Ramos (cell line): ENCODE measurements around the gene ALDH2.
"Not testable (repeated sequence)": the region's sequence is repeated elsewhere in the genome, so short reads cannot be mapped to it uniquely, and the experiment has no call there.

ENCODE experiments used
- in situ Hi-C: fragments of 300-500 bp; cut with MboI; formaldehyde crosslinking; loops from one replicate; pipeline ENCODE4 v1.14.3; 2022; ENCODE audit warnings: low sequenced_read_pairs; ENCODE audit not compliant: unreplicated experiment

ALDH2 gene

DNA sequence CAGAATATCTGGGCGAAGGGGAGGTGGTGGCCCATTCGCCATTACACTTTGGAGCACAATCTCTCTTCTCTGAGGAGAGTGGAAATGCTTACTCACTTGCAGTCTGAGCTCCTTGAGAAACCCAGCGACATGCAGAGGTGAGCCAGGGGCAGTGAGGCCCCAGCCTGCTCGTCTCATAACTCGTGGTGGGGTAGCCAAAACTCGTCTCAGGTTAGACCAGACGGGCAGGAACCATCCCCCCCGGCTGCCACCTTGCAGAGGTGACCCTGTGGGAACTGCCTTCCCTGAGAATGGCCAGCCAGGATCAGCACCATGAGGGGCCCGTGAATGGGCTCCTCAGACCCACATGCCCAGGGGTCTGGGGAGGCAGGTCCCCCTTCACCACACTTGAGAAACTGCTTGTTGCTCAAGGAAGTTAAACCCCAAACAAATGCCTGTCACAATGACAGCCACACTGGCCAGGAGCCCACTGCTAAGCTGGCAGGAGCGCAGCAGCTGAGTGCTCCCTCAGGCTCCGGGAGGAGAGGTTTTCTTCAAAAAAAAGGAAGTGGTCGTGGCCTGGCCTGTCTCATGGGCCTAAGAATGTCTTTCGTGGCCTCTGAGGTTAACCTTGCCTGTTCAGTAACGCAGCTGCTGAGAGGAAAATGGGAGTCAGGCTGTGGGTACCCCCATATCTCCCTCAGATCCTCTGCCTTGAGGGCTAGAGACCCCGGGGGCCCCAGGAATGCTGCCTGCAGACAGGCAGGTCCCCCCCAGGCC is 9.2 kb upstream of the ALDH2 start:
- in situ Hi-C loops, result loop anchor here (5.0 kb wide), 1 partner anchor 50 kb away; no protein-coding TSS in a partner anchor

DNA sequence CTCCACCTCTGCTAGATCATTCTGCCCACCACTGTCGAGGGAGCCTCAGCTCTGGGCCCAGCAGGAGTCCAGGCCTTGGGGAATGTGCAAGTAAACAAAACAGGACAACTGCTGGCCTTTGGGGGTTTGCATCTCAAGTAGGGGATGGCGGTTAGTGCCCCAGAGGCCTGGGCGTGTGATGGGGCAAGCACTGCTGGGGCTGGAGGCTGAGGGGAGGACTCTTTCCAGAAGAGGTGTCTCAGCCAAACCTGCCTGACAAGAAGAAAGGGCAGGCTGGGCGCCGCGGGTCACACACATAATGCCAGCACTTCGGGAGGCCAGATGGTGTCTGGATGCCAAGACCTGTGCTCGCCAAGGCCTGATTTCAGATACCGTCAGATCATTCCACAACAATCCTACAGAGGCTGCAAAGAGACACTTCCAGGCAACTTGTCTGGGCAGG is 8.6 kb upstream of the ALDH2 start:
- in situ Hi-C loops, result loop anchor here (5.0 kb wide), 1 partner anchor 49 kb away; no protein-coding TSS in a partner anchor

DNA sequence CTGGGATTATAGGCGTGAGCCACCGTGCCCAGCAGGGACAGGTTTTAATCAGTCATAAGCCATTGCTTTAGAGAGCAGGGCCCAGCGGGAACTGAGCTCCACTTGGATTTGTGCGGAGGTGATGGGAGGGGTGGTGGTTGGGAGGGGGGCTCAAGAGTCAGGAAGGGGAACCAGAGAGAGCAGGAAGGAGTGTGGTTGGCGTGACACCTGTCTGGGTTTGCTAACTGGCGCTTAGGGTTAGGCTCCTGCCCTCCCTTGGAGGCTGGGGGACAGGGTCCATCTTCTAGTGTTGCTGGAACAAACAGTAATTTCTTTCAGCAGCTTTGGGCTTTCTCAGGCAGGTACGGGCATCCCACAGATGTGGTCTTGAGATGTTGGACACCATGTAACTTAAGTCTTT is 7.5 kb upstream of the ALDH2 start:
- in situ Hi-C loops, result loop anchor here (5.0 kb wide), 1 partner anchor 48 kb away; no protein-coding TSS in a partner anchor

DNA sequence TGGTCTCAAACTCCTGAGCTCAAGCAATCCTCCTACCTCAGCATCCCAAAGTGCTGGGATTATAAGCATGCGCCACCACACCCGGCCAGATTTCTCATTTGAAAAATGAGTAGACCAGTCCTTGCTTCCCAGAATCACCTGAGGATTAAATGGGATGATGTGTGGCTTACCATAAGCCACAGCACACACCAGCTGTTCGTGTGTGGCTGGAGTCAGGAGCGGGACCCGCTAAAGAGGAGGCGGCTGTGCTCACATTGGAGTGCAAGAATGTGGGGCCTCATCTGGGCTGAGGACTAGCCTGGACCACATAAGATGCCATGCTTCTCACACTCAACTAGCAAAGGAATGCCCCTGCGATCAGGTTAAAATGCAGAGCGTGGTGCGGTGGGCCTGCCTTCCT is 6.7 kb upstream of the ALDH2 start:
- in situ Hi-C loops, result loop anchor here (5.0 kb wide), 1 partner anchor 47 kb away; no protein-coding TSS in a partner anchor

DNA sequence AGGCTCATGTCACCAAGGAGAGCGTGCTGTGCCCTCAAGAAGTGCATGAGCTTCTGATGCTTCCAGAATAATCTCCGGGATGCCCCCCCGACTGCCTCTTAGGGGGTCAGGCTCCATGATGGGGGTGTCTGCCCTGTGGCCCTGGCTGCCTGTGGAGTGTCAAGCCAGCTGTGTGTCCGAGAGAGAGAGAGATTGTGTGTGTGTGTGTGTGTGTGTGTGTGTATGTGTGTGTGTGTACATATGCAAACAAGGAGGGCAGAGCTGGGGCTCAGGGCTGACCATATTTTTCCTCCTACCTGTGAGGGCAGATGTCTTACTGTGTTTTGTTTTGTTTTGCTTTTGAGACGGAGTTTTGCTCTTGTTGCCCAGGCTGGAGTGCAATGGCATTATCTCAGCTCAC is 5.6 kb upstream of the ALDH2 start:
- in situ Hi-C loops, result no loop called here

DNA sequence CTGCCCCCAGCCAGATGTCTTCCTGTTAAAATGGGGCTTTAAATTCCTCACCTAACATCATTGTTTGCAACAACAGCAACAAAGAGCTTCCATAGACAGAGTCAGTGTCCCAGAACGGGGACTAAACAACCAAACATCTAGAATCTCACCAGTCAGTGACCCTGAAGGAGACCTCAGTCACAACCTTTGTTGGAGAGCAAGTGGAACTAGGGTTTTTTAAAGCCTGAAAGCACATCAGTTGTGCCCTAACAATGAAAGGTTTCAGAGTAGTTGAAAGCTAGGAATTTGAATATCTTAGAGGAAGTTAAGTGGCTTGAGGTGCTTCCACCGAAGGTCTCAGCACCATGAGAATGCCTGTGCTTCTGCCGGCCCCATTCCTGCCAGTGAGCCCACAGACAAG is 5.0 kb upstream of the ALDH2 start:
- in situ Hi-C loops, result no loop called here

DNA sequence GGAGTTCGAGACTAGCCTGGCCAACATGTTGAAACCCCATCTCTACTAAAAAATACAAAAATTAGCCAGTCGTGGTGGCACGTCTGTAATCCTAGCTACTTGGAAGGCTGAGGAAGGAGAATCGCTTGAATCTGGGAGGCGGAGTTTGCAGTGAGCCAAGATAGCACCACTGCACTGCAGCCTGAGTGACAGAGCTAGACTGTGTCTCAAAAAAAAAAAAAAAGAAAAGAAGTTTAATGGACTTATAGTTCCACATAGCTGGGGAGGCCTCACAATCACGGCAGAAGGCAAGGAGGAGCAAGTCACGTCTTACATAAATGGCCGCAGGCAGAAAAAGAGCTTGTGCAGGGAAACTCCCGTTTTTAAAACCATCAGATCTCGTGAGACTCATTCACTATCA is 3.2 kb upstream of the ALDH2 start:
- in situ Hi-C loops, result not testable (repeated sequence)

DNA sequence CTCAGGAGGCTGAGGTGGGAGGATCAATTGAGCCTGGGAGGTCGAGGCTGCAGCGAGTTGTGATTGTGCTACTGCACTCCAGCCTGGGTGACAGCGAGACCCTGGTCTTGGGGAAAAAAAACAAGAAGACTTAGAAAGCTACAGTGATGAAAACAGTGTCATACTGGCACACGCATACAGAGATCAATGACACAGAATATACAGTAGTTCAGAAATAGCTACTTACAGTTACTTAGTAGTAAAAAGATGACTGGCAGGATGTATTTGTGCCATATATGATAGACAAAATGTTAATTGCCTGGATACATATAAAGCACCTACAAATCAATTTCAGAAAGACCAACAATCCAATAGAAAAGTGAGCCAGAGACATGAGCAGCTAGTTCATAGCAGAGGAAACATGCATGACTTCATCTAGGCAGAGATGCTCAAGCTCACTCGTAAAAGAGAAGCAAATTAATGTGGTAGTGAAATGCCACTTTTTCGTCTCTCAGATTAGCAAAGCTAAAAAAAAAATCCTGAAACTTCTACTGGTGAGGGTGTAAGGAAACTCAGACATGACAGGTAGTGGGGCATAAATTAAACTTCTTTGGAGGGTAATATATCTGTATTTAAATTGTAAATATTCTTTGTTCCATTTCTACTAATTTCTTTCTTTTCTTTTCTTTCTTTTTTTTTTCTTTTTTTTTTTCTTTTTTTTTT is 2.5 kb upstream of the ALDH2 start:
- in situ Hi-C loops, result no loop called here

DNA sequence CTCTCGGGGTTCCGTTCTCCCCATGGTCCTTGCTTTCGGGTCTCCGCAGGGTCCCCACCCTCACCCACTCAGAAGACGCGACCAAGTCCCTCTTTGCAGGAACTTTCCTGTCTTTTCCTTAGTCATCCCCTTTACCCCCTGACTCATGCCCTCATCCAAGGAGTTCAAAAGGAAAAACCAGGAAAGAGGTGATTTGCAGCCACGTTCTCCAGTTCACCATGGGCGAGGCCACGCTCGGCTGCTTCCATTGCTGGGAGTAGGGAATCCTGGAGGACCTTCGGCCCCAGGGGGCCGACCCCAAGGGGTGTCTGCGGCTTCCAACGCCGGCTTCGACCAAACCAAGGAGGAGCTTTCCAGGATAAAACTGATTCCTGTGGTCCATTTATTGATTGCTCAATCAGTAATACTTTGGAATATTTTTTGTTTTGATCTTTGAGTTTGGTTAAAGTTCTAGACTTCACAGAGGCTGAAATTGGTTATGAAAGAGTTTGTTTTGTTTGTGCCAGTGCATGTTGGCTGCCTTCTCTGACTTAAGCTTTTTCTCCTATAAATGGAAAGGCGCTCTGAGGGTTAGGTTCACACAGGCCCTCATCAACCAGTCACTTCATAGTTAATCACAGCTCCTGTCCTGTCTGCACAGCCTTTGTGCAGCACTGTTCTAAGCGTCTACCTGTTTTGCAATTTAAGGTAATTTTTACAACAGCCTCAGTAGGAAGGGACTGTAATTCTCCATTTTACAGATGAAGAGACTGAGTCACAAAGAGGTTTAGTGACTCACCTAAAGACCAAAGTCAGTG is 827 bp downstream of the ALDH2 start:
- in situ Hi-C loops, result no loop called here

DNA sequence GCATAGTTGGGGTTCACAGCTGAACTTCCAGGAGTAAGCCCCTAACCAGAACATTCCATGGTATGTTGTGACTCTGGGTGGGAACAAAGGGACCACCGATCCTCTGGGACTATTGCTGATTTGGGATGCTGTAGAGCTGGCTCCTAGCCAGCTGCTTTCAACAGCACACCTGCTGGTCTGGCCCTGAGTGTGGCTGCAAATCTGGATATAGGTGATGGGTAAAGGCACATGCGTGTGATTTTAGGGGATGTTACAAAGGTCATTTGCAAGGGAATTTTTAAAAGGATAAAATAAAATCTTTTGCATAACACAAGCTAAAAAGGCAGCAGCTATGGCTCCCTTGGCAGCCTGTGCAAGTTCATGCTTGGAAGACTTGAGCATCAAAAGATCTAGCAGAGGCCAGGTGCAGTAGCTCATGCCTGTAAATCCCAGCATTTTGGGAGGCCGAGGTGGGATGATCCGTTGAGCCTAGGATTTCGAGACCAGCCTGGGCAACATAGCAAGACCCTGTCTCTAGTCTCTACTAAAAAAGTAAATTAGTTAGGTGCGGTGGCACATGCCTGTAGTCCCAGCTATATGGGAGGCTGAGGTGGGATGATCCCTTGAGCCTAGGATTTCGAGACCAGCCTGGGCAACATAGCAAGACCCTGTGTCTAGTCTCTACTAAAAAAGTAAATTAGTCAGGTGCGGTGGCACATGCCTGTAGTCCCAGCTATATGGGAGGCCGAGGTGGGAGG is 1.6 kb downstream of the ALDH2 start:
- in situ Hi-C loops, result no loop called here

DNA sequence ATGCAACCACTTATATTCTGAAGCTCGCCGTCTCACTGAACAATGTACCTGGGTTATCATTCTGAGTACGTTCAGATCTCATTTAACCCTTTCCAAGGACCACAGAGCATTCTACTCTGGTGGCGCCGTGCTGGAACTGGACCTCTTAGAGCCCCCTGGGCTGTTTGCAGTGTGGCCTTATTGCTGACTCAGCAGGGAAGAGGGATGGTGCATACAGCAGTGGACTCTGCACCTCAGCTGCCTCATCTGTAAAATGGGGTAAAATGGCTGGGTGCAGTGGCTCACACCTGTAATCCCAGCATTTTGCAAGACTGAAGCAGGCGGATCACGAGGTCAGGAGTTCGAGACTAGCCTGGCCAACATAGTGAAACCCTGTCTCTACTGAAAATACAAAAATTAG is 2.9 kb downstream of the ALDH2 start:
- in situ Hi-C loops, result no loop called here

DNA sequence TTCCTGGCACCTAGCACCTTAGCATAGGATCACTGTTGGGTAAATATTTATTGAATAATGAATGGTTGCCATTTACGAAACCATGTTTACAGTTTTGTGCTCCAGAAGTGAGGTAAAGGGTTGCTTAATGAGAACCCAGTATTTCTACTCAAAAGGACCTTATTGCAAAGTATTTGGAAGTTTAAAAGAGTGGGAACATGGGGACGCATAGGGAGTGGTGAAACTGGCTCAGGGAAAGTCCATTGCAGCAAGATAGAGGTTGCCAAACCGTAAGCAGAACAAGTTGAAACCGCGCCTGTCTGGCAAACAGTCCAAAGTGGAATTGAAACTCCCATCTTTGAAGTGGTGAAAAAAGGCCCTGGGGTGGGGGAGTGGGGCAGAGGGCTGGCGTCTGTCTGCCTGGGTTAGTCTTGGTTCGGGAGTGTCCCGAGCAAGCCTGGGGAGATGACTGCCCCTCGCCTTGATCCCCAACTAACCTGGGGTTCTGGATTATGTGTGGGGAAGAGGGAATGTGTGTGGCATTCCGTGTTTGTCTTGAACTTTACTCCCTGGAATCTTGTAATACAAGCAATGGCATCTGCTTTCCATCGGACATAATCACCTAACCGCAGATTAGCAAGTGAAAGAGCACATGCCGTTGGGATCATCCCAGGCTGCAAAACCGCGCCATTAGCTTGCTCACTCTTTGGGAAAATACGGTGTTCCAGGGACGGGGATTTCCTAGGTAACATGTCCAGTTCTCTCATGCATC is 7.2 kb downstream of the ALDH2 start:
- in situ Hi-C loops, result no loop called here

DNA sequence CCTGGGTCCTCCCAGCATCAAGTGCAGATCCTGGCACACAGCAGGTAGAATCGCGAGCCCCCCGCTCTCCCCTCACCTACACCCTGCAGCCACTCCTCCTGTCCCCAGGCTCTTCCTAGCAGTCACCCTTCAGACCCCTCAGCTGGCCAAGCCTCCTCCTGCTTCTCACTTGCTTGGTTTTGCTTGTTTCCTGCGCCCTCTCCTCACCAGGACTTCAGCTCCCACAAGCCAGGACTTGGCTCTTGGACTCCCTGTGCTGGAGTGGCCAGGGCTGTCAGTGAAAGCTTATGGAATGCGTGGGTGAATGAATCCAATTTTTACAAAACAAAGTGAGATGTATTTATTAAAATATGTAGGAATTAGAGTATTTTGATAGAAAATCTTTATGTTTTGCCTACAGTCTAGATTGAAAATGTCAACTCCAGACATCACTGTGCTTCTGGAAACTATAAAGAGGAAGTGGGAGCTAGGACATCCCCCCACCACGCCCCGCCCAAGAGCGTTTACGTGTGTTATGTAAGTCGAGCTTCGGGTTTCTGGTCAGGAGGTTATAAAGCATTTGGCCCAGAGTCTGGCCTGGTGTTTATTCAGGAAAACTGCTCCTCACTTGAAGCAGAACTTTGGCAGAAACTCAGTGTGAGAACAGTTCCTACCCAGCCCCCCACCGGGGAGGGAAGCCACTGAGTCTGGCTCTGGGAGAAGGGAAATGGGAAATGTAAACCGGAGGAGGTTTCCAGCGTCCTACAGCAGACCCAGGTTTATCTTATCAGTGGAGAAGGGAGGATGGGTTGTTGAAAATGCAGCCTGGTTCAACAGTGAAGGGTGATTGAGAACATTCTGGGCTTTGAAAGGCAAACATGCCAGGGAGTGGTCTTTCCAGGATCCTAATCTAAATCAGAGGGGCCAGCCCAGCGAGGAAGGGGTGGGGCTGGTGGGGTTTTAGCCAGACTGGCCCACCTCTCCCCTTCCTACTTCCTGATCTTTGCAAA is 8.8 kb downstream of the ALDH2 start:
- in situ Hi-C loops, result no loop called here

DNA sequence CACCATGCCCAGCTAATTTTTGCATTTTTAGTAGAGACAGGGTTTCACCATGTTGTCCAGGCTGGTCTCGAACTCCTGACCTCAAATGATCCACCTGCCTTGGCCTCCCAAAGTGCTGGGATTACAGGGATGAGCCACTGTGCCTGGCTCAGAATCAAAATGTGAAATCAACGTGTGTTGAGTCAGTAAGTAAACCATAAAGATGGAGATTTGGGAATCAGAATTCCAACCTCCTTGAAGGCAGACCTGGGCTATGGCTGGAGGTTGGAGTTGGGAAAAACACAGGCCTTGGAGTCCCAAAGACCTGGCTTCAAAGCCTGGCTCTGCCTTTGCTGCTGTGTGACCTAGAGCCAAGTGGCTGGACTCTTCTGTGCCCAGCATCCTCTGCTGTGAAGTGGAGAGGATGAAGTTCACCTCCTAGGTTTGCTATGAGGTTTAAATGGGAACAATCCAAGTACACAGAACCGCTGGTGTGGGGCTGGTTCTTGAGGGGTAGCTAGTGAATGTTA is 10.2 kb downstream of the ALDH2 start:
- in situ Hi-C loops, result no loop called here

DNA sequence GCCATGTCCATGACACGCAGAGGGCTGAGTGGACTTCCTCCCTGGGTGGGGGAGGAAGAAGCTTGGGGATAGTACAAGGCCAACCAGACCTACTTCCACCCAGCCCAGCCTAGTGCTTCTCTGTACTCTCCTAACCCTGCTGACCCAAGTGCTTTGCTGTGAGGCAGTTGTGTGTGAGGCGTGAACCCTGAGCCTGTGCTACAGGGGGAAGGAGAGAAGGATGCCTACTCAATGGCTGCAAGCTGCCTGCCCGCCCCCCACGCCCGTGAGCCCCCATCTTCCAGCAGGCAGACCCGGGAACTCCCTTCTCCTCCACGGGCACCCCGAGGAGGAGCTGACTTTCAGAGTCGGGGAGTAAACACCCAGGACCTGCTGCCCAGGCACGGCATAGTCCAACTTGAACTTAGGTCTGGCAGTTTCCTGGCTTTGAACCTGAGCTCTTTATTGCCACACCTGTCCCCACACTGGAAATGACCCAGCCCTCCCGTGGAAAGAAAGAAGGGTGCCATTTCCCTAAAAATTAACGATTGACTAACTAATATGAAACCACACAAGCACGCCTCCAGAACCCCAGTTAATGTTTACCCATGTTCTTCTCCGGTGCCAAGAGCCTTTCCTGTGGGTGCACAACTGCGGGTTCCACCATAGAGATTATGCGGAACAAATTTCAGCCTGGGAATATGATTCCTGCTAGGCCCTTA is 10.8 kb downstream of the ALDH2 start:
- in situ Hi-C loops, result no loop called here

DNA sequence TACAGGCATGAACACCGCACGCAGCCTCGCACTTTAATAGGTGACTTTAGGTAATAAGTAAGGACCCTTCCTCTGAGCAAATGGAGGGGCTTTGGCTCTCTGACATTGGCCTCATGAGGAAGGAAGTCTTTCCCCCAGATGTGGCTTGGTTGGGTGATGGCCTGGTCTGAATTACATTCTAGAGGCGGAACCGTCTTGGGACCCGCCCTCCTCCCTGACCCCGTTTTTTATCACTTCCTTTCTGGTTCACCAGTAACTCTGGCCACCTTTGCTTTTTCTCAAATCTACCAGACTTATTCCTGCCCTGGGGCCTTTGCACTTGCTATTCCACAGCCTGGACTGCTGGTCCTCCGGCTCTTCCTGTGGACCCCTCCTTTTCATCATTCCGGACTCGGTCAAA is 13.4 kb downstream of the ALDH2 start:
- in situ Hi-C loops, result no loop called here

DNA sequence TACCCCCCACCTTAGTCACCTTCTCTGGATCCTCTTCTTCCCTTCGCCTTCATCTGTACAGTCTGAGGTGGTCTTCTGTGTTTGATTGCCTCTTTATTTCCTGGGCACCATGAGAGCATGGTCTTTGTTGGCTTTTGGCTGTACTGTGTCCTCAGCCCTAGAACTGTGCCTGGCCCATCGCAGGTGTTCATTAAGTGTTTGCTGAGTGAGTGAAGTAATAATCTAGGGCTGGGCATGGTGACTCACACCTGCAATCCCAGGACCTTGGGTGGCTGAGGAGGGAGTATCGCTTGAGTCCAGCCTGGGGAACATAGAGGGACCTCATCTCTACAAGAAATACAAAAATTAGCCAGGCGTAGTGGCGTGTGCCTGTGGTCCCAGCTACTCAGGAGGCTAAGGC is 13.9 kb downstream of the ALDH2 start:
- in situ Hi-C loops, result no loop called here
